DMS 273 (cell line): ENCODE data around the gene SLC35E3.

Experiments used
- DNase-seq: peaks from one replicate; lab custom pipeline; 2025; ENCODE audit not compliant: unreplicated experiment; lab: John Stamatoyannopoulos, UW

Gene SLC35E3

GRCh38 chr12:68745904-68746571 lies at the start of gene SLC35E3:
Gene SLC35E3, plus strand, starts transcription at chr12:68746176. Its CDS starts 202 bp downstream, at chr12:68746378.
- DNase-seq: peak; percentile 95

GRCh38 chr12:68699486-68699885 lies 46.5 kb upstream of the SLC35E3 start:
- no peak for DNase-seq

- DNase-seq: no peak
Measured at GRCh38 chr12:68727776-68728175, 18.2 kb upstream of the SLC35E3 start.

GRCh38 chr12:68733661-68734071 lies 12.3 kb upstream of the SLC35E3 start:
- DNase-seq: no peak

GRCh38 chr12:68739891-68740290 lies 6.1 kb upstream of the SLC35E3 start:
- DNase-seq: peak; percentile 5

GRCh38 chr12:68743356-68743755 lies 2.6 kb upstream of the SLC35E3 start:
- DNase-seq: no peak

- no peak for DNase-seq
Measured at GRCh38 chr12:68745376-68745903, 536 bp upstream of the SLC35E3 start.

- peak; percentile 65 for DNase-seq
Measured at GRCh38 chr12:68746572-68747180, 700 bp downstream of the SLC35E3 start.

GRCh38 chr12:68749443-68749842 lies 3.5 kb downstream of the SLC35E3 start:
- no peak for DNase-seq

- DNase-seq: no peak
Measured at GRCh38 chr12:68749861-68750260, 3.9 kb downstream of the SLC35E3 start.

- no peak for DNase-seq
Measured at GRCh38 chr12:68750506-68750905, 4.5 kb downstream of the SLC35E3 start.

- no peak for DNase-seq
Measured at GRCh38 chr12:68755536-68756243, 9.7 kb downstream of the SLC35E3 start.

- DNase-seq: no peak
Measured at GRCh38 chr12:68759852-68760251, 13.9 kb downstream of the SLC35E3 start.

GRCh38 chr12:68760806-68761441 lies 14.9 kb downstream of the SLC35E3 start:
- no peak for DNase-seq

- no peak for DNase-seq
Measured at GRCh38 chr12:68761442-68761812, 15.5 kb downstream of the SLC35E3 start.

GRCh38 chr12:68761901-68762630 lies 16.1 kb downstream of the SLC35E3 start:
- DNase-seq: no peak

- no peak for DNase-seq
Measured at GRCh38 chr12:68762691-68763090, 16.7 kb downstream of the SLC35E3 start.

- DNase-seq: no peak
Measured at GRCh38 chr12:68765696-68766095, 19.7 kb downstream of the SLC35E3 start.

- DNase-seq: no peak
Measured at GRCh38 chr12:68766646-68767045, 20.7 kb downstream of the SLC35E3 start.

GRCh38 chr12:68767191-68767590 lies 21.2 kb downstream of the SLC35E3 start:
- DNase-seq: no peak

- DNase-seq: no peak
Measured at GRCh38 chr12:68768431-68768939, 22.5 kb downstream of the SLC35E3 start.
